Thyroid gland (tissue), 4 donors: ENCODE results near the gene UBR4. TPM values are rescaled to one million over a fixed set of nuclear protein-coding genes. Genes with fewer than 3 reads are reported as not detected.

Source experiments
- DNase-seq, 2 donors: peaks; one replicate each; pipeline ENCODE4 v3.0.0-alpha.2; 2019
- H3K27ac ChIP-seq, 3 donors: fragments of 200-600 bp; sonication (generic); 1 replicate in 2 of 3; 2 replicates in 1 of 3; pipeline ENCODE4 v1.5.1; 2016 to 2019; ENCODE audit warnings: mild to moderate bottlenecking in 1 of 3, moderate library complexity in 1 of 3
- H3K27me3 ChIP-seq: fragments of 200-600 bp; sonication (generic); one replicate; pipeline ENCODE4 v1.5.1; 2019
- H3K36me3 ChIP-seq, 2 donors: fragments of 200-600 bp; sonication (generic); one replicate each; pipeline ENCODE4 v1.5.1; 2016 to 2019
- H3K4me1 ChIP-seq, 2 donors: fragments of 200-600 bp; sonication (generic); one replicate each; pipeline ENCODE4 v1.5.1; 2017 to 2019
- H3K4me3 ChIP-seq, 3 donors: fragments of 200-600 bp; sonication (generic); replicated peaks in 1 of 3; 1 replicate in 2 of 3; 2 replicates in 1 of 3; pipeline ENCODE4 v1.5.1; 2016; ENCODE audit warnings: mild to moderate bottlenecking in 1 of 3
- H3K9me3 ChIP-seq: fragments of 200-600 bp; sonication (generic); one replicate; pipeline ENCODE4 v1.5.1; 2017
- CTCF ChIP-seq, 6 experiments: fragments of 200-600 bp in 3 of 6; fragments of 450-650 bp in 3 of 6; sonication (generic) in 3 of 6; IDR thresholded peaks; one replicate each; pipeline ENCODE4 v1.5.1; 2016 to 2019; ENCODE audit warnings: antibody characterized with exemption in 6 of 6, mild to moderate bottlenecking in 2 of 6, inconsistent platforms in 1 of 6, moderate library complexity in 1 of 6
- POLR2A ChIP-seq, 2 donors: fragments of 450-650 bp; IDR thresholded peaks; one replicate each; pipeline ENCODE4 v1.6.1; 2017; ENCODE audit warnings: antibody characterized with exemption in 2 of 2, mild to moderate bottlenecking in 2 of 2, moderate library complexity in 1 of 2
- WGBS, 2 donors: methylation state at CpG; one replicate each; pipeline ENCODE4 v1.1.5; 2017; 5-methylcytosine and 5-hydroxymethylcytosine counted together
- intact Hi-C: fragments of 100-400 bp; cut with DNase I; formaldehyde crosslinking; loops from one replicate; pipeline ENCODE4 v1.15.1; 2023
- total RNA-seq, 4 donors: library from RNA; depleted of rRNA; stranded (reverse); fragments of >200 nt; gene quantifications; one replicate each; pipeline ENCODE4 v1.2.3, GENCODE V29; 2016

The UBR4 gene
- total RNA-seq, 4 donors from 2014 or later = 110 to 221 (median 160) TPM

DNA sequence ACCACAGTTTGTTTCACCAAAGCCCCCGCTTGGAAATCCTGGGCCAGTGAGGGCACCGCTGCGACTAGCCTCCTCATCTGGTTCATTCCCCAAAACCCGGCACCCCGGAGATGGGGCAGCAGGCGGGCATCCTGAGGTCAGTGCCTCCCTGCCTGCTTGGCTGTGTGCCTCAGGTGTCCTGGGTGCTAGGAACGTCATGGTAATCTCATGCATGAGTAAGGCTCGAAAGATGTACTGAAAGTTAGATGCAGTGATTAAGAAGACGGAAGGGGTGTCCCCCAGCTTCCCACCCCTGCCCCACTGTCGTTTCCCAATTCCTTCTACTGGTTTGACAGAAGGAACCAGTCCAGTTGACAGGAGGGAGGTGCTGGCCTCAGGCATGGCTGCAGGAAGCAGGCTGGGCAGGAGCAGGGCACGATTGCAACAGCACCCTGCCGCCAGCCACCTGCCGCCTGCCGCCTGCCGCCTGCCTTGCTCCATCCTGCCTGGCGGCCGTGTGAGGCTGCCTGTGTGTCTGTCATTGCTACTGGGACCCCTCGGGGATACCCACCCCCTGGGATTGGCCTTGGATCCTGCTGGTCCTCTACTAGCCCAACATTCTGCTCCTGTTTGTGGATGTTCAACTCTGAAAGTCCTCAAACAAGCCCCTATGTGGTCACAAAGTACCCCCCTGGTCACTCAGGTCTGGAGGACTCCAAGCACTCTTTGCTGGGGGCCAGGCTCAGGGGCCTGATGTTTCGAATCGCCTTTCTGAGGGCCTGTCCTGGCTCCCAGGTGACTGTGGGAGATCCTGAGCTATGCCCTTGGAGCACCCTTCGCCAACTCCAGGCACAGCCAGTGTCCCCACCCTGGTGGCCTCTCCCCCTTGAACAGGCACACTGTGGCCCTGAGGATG, 180.6 kb downstream of the UBR4 start:
- Histone ChIP-seq H3K27me3 (no peaks in the 10 kb centered on the region), H3K9me3 (no peaks in the 10 kb centered on the region), H3K27ac (no peak overlapping the region), H3K36me3 (no peaks in the 10 kb centered on the region), H3K4me1 (no peaks in the 10 kb centered on the region), H3K4me3 (no peak overlapping the region)
- TF ChIP-seq CTCF (IDR thresholded peaks at IDR 0.05) (no peak), POLR2A (IDR thresholded peaks at IDR 0.05) (no peak)
- intact Hi-C loops = no loop called here
- no peak for DNase-seq
- WGBS, 2 donors = 62 to 82% methylated on average over 14 to 21 of the region's 21 CpGs

GRCh38 chr1:19028546-19029129, 181.4 kb downstream of the UBR4 start:
- no peaks in the 10 kb centered on the region for H3K4me1 ChIP-seq
- intact Hi-C loops = no loop called here
- no peak for DNase-seq
- H3K36me3 ChIP-seq = no peaks in the 10 kb centered on the region
- H3K27me3 ChIP-seq = no peaks in the 10 kb centered on the region
- H3K27ac ChIP-seq = no peak overlapping the region
- H3K9me3 ChIP-seq = no peaks in the 10 kb centered on the region
- TF ChIP-seq POLR2A (IDR thresholded peaks at IDR 0.05) (no peak), CTCF (IDR thresholded peaks at IDR 0.05) (no peak)
- 87 to 96% methylated on average over 7 to 8 of the region's 8 CpGs for WGBS, 2 donors
- no peak overlapping the region for H3K4me3 ChIP-seq

DNA sequence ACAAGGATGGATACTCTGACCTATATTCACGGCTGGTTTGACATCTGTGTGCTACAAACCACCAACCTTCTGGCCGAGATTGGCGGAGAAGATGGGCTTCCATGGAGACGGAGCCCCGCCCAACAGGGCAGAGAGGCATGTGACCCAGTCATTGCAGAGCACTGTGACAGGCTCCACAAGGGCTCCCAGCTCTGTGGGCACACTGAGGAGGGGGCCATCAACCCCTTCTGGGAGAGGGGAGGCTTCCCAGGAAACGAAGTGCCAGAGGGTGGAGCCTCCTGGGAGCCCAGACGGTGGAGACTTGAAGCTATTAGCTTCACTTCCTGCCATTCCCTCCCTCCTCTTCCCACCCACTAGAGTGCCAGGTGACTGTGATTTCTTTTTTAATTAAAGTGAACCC, 182.0 kb downstream of the UBR4 start:
- H3K4me1 ChIP-seq = no peaks in the 10 kb centered on the region
- H3K36me3 ChIP-seq = no peaks in the 10 kb centered on the region
- H3K4me3 ChIP-seq = no peak overlapping the region
- no peak for DNase-seq
- intact Hi-C loops = no loop called here
- no peaks in the 10 kb centered on the region for H3K27me3 ChIP-seq
- no peak overlapping the region for H3K27ac ChIP-seq
- no peaks in the 10 kb centered on the region for H3K9me3 ChIP-seq
- WGBS, 2 donors = 26 to 37% methylated on average over 7 of the region's 7 CpGs
- TF ChIP-seq POLR2A (IDR thresholded peaks at IDR 0.05) (no peak), CTCF (IDR thresholded peaks at IDR 0.05) (no peak)

Other genes with a start within 250 kb of the UBR4 start
- gene EMC1, start 41.3 kb upstream of the UBR4 start, total RNA-seq = 10 to 100 TPM; 32.8 to 54.1 (median 43.0) TPM
- 10 to 100 TPM; 16.0 to 19.5 (median 17.5) TPM for gene MRTO4, start 41.5 kb upstream of the UBR4 start, total RNA-seq
- gene AKR7A3, start 78.5 kb upstream of the UBR4 start, total RNA-seq = 1 to 10 TPM; 1.8 to 3.5 (median 2.3) TPM
- gene AKR7A2, start 101.9 kb upstream of the UBR4 start, total RNA-seq = 100 to 1,000 TPM in 2 of 4 donors, 10 to 100 TPM in 2; 70.8 to 136 (median 110) TPM
- gene SLC66A1, start 102.1 kb upstream of the UBR4 start, total RNA-seq = 10 to 100 TPM; 17.6 to 24.6 (median 17.8) TPM